Stomach (tissue), 4 donors: ENCODE measurements around the gene ADIPOR1.

ENCODE experiments used
- EP300 ChIP-seq: sonication (generic); formaldehyde crosslinking; IDR thresholded peaks from one replicate; pipeline ENCODE4 v1.6.1; 2017; ENCODE audit warnings: antibody characterized with exemption
- POLR2A ChIP-seq, 4 donors: fragments of 450-650 bp; IDR thresholded peaks; one replicate each; pipeline ENCODE4 v1.6.1; 2016; ENCODE audit warnings: antibody characterized with exemption in 4 of 4, control low read depth in 2 of 4, mild to moderate bottlenecking in 1 of 4, moderate library complexity in 1 of 4
- POLR2AphosphoS5 ChIP-seq, 3 donors: sonication (generic); formaldehyde crosslinking; IDR thresholded peaks; one replicate each; pipeline ENCODE4 v1.6.1; 2016; ENCODE audit warnings: antibody characterized with exemption in 3 of 3
- TF ChIP-seq, protein P1 (sequence below), 7 experiments: fragments of 450-650 bp in 4 of 7; fragments of 200-600 bp in 3 of 7; sonication (generic) in 3 of 7; IDR thresholded peaks; one replicate each; pipeline ENCODE4 v1.5.1; 2016 to 2019; ENCODE audit warnings: antibody characterized with exemption in 7 of 7, control low read depth in 2 of 7, mild to moderate bottlenecking in 1 of 7

DNA sequence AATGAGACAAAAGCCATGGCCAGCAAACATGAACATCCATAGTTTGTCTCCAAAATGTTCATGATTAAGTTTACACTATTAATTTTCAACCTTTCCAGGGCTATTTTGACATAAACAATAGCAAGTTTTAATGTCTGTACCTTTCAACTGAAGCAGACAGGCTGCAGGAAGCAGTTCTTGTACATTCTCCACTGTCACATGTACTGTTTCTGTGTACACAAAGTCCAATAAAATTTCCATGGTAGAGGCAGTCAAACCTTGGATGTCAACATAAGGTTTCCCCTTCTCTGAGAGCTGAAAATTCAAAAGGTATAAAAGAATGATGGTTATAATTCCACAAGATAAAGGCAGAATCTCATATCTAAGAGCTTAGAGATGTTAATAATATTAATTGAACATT, 38.5 kb downstream of the ADIPOR1 start:
- TF ChIP-seq, protein P1, sequence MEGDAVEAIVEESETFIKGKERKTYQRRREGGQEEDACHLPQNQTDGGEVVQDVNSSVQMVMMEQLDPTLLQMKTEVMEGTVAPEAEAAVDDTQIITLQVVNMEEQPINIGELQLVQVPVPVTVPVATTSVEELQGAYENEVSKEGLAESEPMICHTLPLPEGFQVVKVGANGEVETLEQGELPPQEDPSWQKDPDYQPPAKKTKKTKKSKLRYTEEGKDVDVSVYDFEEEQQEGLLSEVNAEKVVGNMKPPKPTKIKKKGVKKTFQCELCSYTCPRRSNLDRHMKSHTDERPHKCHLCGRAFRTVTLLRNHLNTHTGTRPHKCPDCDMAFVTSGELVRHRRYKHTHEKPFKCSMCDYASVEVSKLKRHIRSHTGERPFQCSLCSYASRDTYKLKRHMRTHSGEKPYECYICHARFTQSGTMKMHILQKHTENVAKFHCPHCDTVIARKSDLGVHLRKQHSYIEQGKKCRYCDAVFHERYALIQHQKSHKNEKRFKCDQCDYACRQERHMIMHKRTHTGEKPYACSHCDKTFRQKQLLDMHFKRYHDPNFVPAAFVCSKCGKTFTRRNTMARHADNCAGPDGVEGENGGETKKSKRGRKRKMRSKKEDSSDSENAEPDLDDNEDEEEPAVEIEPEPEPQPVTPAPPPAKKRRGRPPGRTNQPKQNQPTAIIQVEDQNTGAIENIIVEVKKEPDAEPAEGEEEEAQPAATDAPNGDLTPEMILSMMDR (IDR thresholded peaks at IDR 0.05): no peak
- TF ChIP-seq POLR2AphosphoS5 (IDR thresholded peaks at IDR 0.05): no peak
- no peak for TF ChIP-seq POLR2A (IDR thresholded peaks at IDR 0.05)
- TF ChIP-seq EP300: no peak
